Left ventricle myocardium superior (tissue), 1 donor: ENCODE results near the gene CCDC127. TPM values are rescaled to one million over a fixed set of nuclear protein-coding genes. Genes with fewer than 3 reads are reported as not detected.
A peak's percentile ranks its signal among the peaks of the same experiment; 100 is the strongest.
"Not testable (repeated sequence)": the region's sequence is repeated elsewhere in the genome, so short reads cannot be mapped to it uniquely, and the experiment has no call there.

Experiments used
- ATAC-seq: fragments of 200-7000 bp; cut with Tn5 transposase; one replicate; pipeline ENCODE4 v1.9.1; 2020; ENCODE audit warnings: mild to moderate bottlenecking, moderate library complexity
- DNase-seq: peaks from one replicate; pipeline ENCODE4 v3.0.0-alpha.2; 2020
- intact Hi-C: fragments of 100-400 bp; cut with micrococcal nuclease; formaldehyde crosslinking; loops from one replicate; pipeline ENCODE4 v1.11.0; 2022
- total RNA-seq: library from RNA; stranded (reverse); fragmentation: NEBNext Ultra II Directional; extraction: Animal tissue kit (Norgen Biotek cat#: 25700); gene quantifications from one replicate; pipeline ENCODE4 v1.2.1, GENCODE V29; 2021
- donor health status: DM: no; HTN: yes; CAD: no; lungs with severe emphysema.

CCDC127 gene
- total RNA-seq, 1 donor from 2014 or later: 7.7 TPM

DNA sequence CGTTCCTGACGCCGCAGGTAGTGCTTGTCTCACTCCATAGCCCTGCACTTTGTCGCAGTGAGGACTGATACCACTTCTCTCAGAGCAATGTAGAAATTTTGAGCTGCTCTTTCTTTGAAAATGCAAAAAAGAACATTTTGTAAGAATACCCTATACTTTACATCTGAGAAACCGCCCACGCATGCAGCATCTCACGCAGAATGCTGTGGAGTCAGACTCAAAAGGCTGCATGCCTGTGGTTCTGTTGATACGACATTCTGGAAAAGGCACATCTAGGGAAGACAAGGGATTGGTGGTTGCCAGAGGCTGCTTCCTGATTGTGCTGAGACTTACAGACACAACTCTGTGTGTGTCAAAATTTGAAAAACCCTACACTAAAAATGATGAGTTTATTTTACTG lies 20.0 kb upstream of the CCDC127 start:
- DNase-seq, ATAC-seq, intact Hi-C loops: not testable (repeated sequence)

- intact Hi-C loops, DNase-seq, ATAC-seq: not testable (repeated sequence)
Measured at GRCh38 chr5:235527-235926, 17.6 kb upstream of the CCDC127 start.

GRCh38 chr5:234450-234849 lies 16.5 kb upstream of the CCDC127 start:
- ATAC-seq: no peak
- intact Hi-C loops: no loop called here

DNA sequence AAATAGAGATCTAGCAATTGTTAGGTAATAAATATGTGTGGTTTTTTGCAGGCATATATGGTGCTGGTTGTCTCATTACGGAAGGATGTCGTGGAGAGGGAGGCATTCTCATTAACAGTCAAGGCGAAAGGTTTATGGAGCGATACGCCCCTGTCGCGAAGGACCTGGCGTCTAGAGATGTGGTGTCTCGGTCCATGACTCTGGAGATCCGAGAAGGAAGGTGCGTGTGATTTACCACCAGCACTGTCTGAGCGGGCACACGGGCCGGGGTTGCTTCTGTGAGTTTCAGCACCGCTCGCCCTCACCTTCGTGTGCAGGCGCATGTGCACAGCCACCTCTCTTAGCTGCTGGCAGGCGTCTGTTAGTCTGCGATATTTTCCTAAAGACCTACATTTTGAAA lies 15.5 kb upstream of the CCDC127 start:
- ATAC-seq, intact Hi-C loops: not testable (repeated sequence)

More at GRCh38 chr5:234450-234849, 16.5 kb upstream of the CCDC127 start:
- DNase-seq: no peak

GRCh38 chr5:231661-232060 lies 13.7 kb upstream of the CCDC127 start:
- no peak for DNase-seq
- no peak for ATAC-seq
- intact Hi-C loops: no loop called here

More for the DNA sequence above, 15.5 kb upstream of the CCDC127 start:
- DNase-seq: not testable (repeated sequence)

GRCh38 chr5:230711-231110 lies 12.8 kb upstream of the CCDC127 start:
- DNase-seq (no peak), ATAC-seq (no peak)
- intact Hi-C loops: no loop called here

DNA sequence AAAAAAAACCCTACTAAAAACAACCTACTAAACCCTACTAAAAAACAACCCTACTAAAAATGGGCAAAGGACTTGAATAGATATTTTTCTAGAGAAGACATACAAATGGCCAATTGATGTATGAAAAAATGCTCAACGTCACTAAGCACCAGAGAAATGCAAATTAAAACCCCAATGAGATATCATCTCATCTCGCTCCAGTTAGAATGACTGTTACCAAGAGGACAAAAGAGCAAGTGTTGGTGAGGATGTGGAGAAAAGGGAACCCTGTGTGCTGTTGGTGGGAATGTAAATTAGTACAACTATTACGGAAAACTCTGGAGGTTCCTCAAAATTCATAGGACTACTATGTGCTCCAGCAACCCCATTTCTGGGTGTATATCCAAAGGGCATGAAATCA lies 10.9 kb upstream of the CCDC127 start:
- DNase-seq (no peak), ATAC-seq (no peak)
- intact Hi-C loops: no loop called here

GRCh38 chr5:227375-227774 lies 9.4 kb upstream of the CCDC127 start:
- intact Hi-C loops, ATAC-seq: not testable (repeated sequence)

DNA sequence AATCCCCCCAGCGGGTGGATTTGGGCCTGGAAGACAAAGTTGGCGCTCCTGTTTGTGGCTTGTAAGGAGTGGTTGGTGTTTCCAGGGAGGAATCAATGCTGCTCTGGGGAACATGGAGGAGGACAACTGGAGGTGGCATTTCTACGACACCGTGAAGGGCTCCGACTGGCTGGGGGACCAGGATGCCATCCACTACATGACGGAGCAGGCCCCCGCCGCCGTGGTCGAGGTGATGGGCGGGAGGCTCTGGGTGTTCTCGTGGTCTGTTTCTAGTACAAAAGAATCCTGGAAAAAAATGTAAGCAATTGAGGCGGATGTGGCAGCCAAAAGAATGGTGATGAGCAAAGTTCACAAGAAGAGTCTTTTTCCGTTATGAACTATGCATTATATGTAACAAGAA lies 7.4 kb upstream of the CCDC127 start:
- intact Hi-C loops: no loop called here
- DNase-seq (no peak), ATAC-seq (no peak)

More at GRCh38 chr5:227375-227774, 9.4 kb upstream of the CCDC127 start:
- not testable (repeated sequence) for DNase-seq

GRCh38 chr5:223791-224190 lies 5.8 kb upstream of the CCDC127 start:
- intact Hi-C loops: no loop called here
- no peak for ATAC-seq
- no peak for DNase-seq

GRCh38 chr5:222951-223715 lies 5.2 kb upstream of the CCDC127 start:
- ATAC-seq, DNase-seq, intact Hi-C loops: not testable (repeated sequence)

DNA sequence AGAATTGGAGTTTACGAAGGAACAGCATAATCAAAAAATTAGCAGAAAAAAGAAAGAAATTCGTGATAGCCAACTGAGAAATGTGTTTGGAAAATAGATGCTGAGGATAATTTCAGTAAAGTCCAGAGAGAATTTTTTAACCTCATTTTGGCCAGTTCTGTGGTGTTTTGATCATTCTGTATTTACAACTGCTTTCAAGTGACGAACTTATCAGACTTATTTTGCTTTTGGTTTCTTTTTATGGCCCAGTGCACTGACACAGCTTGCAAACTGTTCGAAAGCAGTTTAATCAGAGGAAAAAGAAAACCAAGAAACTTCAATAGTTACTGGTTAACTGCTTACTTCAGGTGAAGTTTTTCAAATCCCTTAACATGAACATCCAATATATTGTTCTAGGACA lies 2.0 kb upstream of the CCDC127 start:
- DNase-seq (no peak), ATAC-seq (no peak)
- intact Hi-C loops: no loop called here

DNA sequence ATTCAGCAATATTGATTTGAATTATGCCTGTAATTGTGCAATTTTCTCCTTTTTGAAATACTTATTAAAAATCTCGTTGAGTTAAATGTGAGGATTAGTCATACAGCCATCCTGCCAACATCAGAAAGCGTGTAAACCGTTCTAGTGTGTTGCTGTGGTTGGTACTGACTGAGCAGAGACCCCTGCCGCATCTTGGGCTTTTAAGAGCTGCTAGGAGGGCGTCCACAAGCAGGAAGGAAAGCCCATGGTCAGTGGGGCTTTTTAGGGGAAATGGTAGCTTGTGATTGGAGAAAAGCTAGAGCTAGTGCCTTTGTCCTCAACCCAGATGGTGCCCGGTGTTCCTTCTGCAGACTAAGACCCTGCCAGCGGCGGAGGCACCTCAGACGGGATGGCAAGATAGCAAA lies 1.5 kb upstream of the CCDC127 start:
- DNase-seq: no peak
- ATAC-seq: peak; percentile 5
- intact Hi-C loops: no loop called here

GRCh38 chr5:218457-219291 lies 721 bp upstream of the CCDC127 start:
- ATAC-seq (peak; percentile 66), DNase-seq (peak; percentile 68)
- intact Hi-C loops: no loop called here

- ATAC-seq: not testable (repeated sequence)
Measured at GRCh38 chr5:216076-216475, 1.9 kb downstream of the CCDC127 start.

DNA sequence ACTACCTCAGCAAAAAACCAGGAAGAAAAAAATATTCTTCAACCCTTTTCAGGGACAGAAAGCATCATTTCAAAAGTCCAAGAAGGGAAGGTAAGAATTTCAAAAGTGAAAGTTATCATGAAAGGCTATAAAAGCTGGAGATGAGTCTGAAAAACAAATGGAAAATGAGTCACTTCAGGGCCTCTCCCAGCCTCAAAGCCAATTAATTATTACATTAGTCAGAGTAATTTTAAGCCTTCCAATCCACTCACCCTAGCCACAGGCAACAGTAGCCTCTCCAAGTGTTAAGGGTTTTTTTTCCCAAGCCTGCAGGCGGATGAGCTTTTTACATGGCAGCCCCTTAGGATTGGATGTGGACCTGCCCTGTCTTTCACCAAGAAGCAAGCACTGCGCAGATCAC lies 2.7 kb downstream of the CCDC127 start:
- DNase-seq, ATAC-seq, intact Hi-C loops: not testable (repeated sequence)

More at GRCh38 chr5:216076-216475, 1.9 kb downstream of the CCDC127 start:
- intact Hi-C loops, DNase-seq: not testable (repeated sequence)

DNA sequence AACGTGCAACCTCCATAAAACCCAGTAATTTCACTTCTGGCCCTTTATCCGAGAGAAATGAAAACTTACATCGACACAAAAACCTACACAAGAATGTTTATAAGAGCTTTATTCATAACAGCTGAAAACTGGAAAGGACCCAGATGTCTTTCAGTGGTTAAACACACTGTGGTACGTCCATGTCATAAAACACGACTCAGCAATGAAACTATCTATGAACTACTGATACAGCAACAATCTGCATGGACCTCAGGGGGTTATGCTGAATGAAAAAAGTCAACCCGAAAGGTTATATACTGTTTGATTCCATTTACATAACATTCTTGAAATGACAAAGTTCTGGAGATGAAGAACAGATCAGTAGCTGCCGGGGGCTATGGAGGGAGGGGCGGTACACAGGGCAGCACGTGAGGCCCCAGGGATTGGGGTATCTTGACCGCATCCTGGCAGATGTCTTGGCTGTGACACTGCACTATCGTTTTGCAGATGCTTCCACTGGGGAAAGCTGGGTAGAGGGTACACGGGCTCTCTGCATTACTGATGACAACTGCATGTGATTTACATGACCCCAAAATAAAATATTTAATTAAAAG lies 4.1 kb downstream of the CCDC127 start:
- ATAC-seq (no peak), DNase-seq (no peak)

DNA sequence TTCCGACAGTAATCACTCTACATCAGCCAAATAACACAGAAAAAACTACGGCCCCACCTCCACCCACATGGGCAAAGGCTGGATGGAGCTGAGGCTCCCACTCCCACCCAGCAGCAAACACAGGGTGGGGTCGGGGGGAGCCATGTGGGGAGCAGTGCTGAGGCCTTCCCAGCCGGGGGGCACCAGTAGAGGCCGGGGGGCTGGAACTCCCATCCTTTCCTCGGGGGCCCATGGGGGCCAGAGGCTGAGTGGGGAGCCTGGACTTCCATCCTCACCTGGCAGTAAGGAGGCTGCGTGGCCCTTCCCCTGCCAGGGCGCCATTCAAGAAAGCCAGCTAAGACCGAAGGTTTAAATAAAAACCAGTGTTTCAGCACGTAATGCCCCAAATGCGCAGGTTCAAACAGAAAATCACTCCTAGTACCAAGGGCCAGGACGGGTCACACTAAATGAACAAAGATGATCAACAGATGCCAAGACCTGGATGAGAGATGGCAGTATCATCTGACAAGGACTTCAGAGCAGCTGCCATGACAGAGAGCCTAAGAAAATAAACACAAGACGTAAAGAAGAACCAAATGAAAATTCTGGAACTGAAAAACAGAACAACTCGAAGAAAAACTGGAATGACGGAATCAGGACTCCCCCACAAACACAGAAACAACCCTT lies 9.4 kb downstream of the CCDC127 start:
- intact Hi-C loops: no loop called here
- ATAC-seq (no peak), DNase-seq (no peak)

More for the DNA sequence above, 4.1 kb downstream of the CCDC127 start:
- intact Hi-C loops: no loop called here

DNA sequence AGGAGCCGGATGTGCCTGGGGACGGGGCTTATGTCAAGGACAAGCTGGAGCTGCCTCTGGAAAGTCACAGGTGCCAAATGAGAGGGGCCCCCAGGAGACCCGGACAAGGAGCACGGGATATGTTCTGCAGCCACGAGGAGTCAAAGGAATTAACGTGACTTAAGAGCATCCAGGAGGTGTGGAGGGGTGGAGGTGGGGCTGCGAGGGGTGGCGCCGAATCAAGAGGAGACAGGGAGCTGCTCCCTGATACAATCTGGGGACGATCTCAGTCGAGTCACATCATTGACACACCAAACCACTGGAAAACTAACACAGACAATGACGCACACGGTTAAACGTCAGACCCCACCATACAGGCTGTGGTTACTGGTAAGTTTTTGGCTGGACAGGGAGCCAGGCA lies 10.4 kb downstream of the CCDC127 start:
- DNase-seq: no peak
- ATAC-seq: peak; percentile 7

More for the DNA sequence above, 10.4 kb downstream of the CCDC127 start:
- intact Hi-C loops: no loop called here
